NCI-H1105 (cell line): ENCODE results near the gene BZW1.

Experiments
- DNase-seq: peaks from one replicate; lab custom pipeline; 2025; lab: John Stamatoyannopoulos, UW

The BZW1 gene

GRCh38 chr2:200839513-200839912 is 27.8 kb downstream of the BZW1 start:
- no peak for DNase-seq

- no peak for DNase-seq
Observed at GRCh38 chr2:200843993-200844948, 32.6 kb downstream of the BZW1 start.

GRCh38 chr2:200845194-200845593 is 33.5 kb downstream of the BZW1 start:
- no peak for DNase-seq

GRCh38 chr2:200845669-200846325 is 34.1 kb downstream of the BZW1 start:
- no peak for DNase-seq

- no peak for DNase-seq
Observed at GRCh38 chr2:200847269-200847668, 35.6 kb downstream of the BZW1 start.

GRCh38 chr2:200847939-200848338 is 36.2 kb downstream of the BZW1 start:
- no peak for DNase-seq

- DNase-seq, result no peak
Observed at GRCh38 chr2:200850512-200851256, 39.0 kb downstream of the BZW1 start.

GRCh38 chr2:200851398-200852248 is 39.9 kb downstream of the BZW1 start:
- no peak for DNase-seq

DNA sequence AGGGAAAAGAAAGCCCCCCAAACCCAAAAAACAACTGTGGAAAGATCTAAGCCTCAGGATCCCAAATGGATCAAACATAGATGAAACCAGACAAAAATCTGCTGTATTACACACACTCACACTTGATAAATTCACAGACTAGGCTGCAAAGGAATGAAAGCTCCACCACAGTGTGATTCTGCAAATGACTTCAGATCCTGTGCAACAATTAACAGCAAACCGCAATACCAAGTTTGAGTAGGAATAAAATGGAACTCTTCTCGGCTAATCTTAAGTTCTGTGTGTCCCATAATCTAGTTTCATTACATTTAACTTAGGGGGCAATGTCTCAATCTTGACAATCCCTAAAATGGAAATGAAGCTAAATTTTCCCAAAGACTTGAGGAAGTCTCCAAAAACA is 40.9 kb downstream of the BZW1 start:
- DNase-seq, result no peak

DNA sequence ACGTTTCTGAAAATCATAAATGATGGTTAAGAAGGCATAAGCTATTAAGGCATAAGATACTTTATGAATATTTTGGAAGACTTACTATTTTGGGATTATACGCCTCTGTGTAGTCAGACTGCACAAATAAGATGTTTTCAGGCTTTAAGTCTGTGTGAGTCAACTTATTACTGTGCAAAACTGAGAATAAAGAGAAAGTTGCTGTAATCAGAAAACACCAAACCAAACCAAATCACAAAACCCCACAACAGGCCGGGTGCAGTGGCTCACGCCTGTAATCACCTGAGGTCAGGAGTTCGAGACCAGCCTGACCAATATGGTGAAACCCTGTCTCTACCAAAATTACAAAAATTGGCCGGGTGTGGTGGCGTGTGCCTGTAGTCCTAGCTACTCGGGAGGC is 45.1 kb downstream of the BZW1 start:
- DNase-seq, result no peak

- DNase-seq, result no peak
Observed at GRCh38 chr2:200860092-200860795, 48.5 kb downstream of the BZW1 start.

- no peak for DNase-seq
Observed at GRCh38 chr2:200861617-200862155, 50.0 kb downstream of the BZW1 start.

GRCh38 chr2:200862532-200863000 is 50.9 kb downstream of the BZW1 start:
- peak; percentile 9 for DNase-seq

DNA sequence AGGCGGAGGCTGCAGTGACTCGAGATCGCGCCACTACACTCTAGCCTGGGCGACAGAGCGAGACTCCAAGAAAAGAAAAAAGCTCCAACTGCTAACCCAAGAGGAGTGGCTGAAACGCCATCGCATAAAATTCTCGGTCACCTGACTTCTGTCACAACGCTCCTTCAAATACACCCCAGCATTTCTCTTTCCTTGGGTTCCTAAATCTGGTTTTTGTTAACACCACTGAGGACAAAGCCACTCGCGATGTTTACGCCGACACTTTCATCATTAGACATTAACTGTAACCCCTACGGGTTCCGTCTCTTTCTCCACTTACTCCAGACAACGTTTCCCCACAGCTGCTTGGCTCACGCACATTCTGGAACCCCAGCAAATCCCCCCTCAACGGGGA is 52.1 kb downstream of the BZW1 start:
- no peak for DNase-seq

DNA sequence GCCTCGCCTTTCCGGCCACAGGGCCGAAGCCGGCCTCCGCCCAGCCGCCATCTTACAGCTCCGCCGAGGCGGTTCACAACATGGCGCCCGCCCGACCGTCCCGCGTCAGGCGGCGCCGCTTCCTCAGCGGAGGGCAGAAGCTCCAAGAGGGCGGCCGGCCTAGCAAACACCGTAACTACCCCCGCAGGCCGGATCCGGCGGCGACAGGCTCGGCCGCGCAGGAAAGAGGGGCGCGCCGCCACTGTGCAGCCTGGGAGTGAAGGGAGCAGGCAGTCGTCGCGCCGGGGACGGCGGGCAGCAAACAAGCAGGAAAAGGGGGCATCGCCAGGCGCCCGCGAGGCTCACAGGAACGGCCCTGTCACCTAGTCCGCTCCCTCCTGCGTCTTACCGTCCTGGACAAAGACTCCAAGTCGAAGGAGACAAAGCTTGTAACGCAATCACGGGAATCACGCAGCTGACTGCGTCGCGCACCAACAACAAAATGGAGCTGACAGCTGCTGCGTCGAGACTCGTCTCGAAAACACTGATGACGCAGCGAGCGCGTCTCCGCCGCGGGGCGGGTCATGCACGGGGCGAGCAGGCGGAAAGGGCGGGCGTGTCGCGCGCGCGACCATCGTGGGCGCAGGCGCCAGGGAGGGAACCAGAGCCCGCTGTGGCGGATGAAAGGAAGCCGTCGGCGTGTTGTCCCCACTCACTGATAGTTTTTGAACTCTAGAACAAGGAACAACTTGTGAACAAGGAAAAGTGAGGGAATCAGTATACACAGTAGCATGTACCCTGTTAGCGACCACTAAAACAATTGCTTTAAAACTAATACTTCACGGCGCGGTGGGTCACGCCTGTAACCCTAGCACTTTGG is 52.7 kb downstream of the BZW1 start, which contains the start of gene CLK1:
Gene CLK1, minus strand, starts transcription at position 483 of the 859 bp plus-strand sequence. CDS start 2,796 bp downstream, outside the sequence.
- peak; percentile 88 for DNase-seq

DNA sequence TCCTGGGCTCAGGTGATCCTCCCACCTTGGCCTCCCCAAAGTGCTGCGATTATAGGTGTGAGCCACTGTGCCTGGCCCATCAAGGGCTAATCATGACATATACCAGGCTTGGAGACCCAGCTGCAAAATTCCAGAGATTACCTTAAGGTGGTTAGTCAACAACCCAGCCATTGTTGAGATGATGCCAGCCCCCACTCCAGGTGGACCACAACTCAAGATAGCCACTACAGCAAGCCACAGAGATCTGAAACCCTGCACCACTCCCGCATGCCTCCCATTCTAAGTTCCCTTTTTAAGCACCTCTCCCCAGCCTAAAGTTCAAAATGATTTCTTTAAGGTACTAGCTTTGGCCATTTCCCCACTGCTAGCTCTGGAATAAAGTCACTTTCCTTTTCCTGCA is 57.3 kb downstream of the BZW1 start:
- DNase-seq, result no peak

- DNase-seq, result no peak
Observed at GRCh38 chr2:200871151-200871550, 59.4 kb downstream of the BZW1 start.

DNA sequence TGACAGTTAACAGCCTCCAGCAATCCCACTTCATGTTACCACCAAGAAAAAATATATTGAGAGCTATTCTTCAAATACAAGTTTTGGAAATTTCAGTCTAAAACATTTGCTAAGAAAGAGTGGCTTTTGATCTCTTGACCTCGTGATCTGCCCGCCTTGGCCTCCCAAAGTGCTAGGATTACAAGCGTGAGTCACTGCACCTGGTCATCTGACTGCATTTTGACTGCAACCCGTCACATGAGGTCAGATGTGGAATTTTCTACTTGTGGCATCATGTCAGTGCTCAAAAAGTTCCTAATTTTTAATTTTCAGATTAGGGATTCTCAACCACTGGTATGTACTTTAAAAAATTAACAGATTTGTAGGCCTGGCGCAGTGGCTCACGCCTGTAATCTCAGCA is 61.9 kb downstream of the BZW1 start:
- no peak for DNase-seq
